Activated naive CD4-positive, alpha-beta T cell treated with anti-CD3 and anti-CD28 coated beads, Interleukin-2, amount 10 ng/mL, durations not matched to agents 7 days and 5 days (primary cell): ENCODE results near the gene PALB2.

ENCODE experiments used
- CTCF ChIA-PET: fragments of 350-600 bp; sonication (Branson Sonifier 250); formaldehyde crosslinking; loops from one replicate; lab custom pipeline; 2021; ENCODE audit warnings: antibody characterized with exemption; lab: Charles Lee
- DNase-seq: peaks from one replicate; pipeline ENCODE4 v3.0.0-alpha.2; 2020
- H3K27ac Mint-ChIP-seq: one replicate; pipeline ENCODE4 v1.8.0; 2021; ENCODE audit warnings: mild to moderate bottlenecking, moderate library complexity, mixed read lengths
- H3K27me3 Mint-ChIP-seq: one replicate; pipeline ENCODE4 v1.8.0; 2021; ENCODE audit warnings: mild to moderate bottlenecking, mixed read lengths
- H3K36me3 Mint-ChIP-seq: one replicate; pipeline ENCODE4 v1.8.0; 2021; ENCODE audit warnings: mixed read lengths
- H3K4me1 Mint-ChIP-seq: one replicate; pipeline ENCODE4 v1.8.0; 2021; ENCODE audit warnings: mixed read lengths
- H3K4me3 Mint-ChIP-seq: one replicate; pipeline ENCODE4 v1.8.0; 2021; ENCODE audit warnings: mild to moderate bottlenecking, moderate library complexity, mixed read lengths
- H3K9me3 Mint-ChIP-seq: one replicate; pipeline ENCODE4 v1.8.0; 2021; ENCODE audit warnings: mixed read lengths

PALB2 gene

DNA sequence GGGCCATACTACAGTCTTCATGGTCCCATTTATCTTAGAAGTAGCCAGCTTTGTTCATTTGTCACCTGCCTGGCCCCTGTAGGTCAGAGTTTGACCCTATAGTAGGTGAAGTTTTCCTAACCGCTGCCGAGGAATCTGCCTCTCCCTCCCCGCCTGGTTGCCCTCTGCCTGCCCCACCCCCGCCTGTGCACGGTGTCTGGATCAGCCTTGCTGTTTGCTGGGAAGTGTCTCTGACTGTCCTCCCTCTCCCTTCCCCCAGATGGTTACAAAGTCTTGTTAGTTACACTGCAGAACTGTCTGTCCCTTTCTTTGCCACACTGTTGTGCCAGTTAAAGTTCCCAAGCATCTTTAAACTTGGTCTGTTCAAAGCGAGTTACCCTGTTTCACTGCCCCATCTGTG lies 77.9 kb downstream of the PALB2 start:
- H3K27ac Mint-ChIP-seq: no peak overlapping the region
- H3K4me3 Mint-ChIP-seq: no peak overlapping the region
- no peaks in the 10 kb centered on the region for H3K27me3 Mint-ChIP-seq
- no peak for DNase-seq
- no peaks in the 10 kb centered on the region for H3K9me3 Mint-ChIP-seq
- H3K36me3 Mint-ChIP-seq: peaks cover 46% of the 10 kb centered on the region
- peaks cover 23% of the 10 kb centered on the region for H3K4me1 Mint-ChIP-seq
- CTCF ChIA-PET: no interaction called here

DNA sequence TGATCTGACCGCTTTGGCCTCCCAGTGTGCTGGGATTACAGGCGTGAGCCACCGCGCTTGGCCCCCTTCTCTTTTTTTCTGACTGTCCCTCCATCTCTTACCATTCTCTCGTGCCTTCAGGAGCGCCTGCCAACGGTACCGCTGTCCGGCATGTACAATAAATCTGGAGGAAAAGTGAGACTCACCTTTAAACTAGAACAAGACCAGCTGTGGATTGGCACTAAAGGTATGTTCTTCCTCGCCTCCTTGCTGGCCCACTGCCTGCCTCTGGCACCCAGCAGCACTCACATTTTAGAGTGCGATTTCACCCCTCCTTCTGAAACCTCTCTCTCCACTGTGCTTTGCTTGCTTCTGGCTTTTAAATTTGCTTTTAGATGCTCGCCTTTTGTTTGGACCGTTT lies 78.6 kb downstream of the PALB2 start:
- CTCF ChIA-PET: no interaction called here
- H3K27ac Mint-ChIP-seq: no peak overlapping the region

DNA sequence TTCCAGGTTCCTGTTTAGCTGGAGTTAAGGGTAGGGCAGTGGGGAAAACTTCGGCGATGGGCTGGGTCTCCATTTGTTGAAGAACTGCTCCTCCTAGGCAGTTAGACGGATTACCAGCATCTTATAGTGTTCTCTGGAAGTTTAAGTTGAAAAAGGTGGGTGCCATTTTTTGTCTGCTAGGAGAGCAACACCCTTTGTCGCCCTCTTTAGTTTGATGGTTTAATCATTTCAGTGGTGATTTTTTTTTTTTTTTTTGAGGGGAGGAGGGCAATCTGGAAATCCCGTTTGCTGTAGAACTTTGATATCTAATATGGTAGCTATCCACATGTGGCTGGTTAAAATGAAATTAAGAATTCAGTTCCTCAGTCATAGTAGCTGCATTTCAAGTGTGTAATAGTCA lies 79.5 kb downstream of the PALB2 start:
- CTCF ChIA-PET: interaction anchor here (0.6 to 0.7 kb wide), 2 partner anchors 112 to 378 kb away, joined by 3 read pairs; no protein-coding TSS in a partner anchor
- Mint-ChIP-seq H3K36me3 (peaks cover 41% of the 10 kb centered on the region), H3K27ac (no peak overlapping the region)

More for the DNA sequence above, 78.6 kb downstream of the PALB2 start:
- Mint-ChIP-seq H3K4me1 (peaks cover 23% of the 10 kb centered on the region), H3K27me3 (no peaks in the 10 kb centered on the region), H3K36me3 (peaks cover 43% of the 10 kb centered on the region), H3K9me3 (no peaks in the 10 kb centered on the region), H3K4me3 (no peak overlapping the region)
- DNase-seq: no peak

DNA sequence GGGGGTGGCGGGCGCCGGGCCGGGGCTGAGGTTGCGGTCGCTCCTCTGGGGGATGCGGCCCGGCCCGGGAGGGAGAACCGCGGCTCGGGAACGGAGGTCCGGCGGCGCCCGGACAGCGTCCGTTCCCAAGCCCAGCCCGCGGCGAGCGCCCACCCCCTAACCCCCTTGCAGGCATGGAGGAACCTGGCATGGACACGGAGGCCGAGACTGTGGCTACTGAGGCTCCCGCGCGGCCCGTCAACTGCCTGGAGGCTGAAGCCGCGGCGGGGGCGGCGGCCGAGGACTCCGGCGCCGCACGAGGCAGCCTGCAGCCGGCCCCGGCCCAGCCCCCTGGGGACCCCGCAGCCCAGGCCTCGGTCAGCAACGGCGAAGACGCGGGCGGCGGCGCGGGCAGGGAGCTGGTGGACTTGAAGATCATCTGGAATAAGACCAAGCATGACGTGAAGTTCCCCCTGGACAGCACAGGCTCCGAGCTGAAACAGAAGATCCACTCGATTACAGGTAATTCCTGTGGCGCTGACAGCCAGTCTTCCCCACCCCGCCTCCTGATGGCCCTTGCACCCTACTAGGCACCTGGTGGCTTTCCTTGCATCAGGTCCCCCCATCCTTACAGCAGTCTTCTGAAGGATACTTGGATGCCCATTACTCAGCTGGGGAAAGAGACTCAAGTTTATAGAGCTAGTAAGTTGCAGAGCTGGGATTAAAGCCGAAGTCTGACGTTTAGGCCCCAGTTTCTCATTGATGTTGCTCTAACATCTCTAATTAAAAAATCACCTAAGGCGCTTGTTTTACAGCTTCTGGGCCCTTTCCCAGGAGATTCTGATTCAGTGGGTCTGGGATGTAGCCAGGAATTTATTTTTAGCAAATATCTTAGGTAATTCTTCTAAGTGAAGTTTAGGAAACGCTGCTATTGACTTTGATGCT lies 83.1 kb downstream of the PALB2 start:
- Mint-ChIP-seq H3K4me1 (peaks cover 41% of the 10 kb centered on the region), H3K27ac (peak overlapping the region; percentile 92), H3K4me3 (peak overlapping the region; percentile 94), H3K27me3 (no peaks in the 10 kb centered on the region), H3K9me3 (no peaks in the 10 kb centered on the region), H3K36me3 (peaks cover 21% of the 10 kb centered on the region)
- DNase-seq: no peak
- CTCF ChIA-PET: interaction anchor here (0.7 to 1.6 kb wide), 7 partner anchors 13 to 138 kb away, joined by 3 to 9 read pairs (median 4); partner anchors contain the start of gene NDUFAB1

More for the DNA sequence above, 79.5 kb downstream of the PALB2 start:
- Mint-ChIP-seq H3K9me3 (no peaks in the 10 kb centered on the region), H3K4me3 (no peak overlapping the region), H3K4me1 (peaks cover 28% of the 10 kb centered on the region), H3K27me3 (no peaks in the 10 kb centered on the region)
- DNase-seq: no peak

- Mint-ChIP-seq H3K27ac (peak within 1 kb of the TSS; percentile 92), H3K4me1 (peaks cover 41% of the 10 kb centered on the region), H3K4me3 (peak within 1 kb of the TSS; percentile 94), H3K27me3 (no peaks in the 10 kb centered on the region), H3K9me3 (no peaks in the 10 kb centered on the region), H3K36me3 (peaks cover 13% of the 10 kb centered on the region)
- DNase-seq: peak; percentile 97
- CTCF ChIA-PET: interaction anchor here (0.7 to 1.6 kb wide), 6 partner anchors 13 to 139 kb away, joined by 3 to 9 read pairs (median 4); partner anchors contain the start of gene NDUFAB1
These were observed 84.0 kb downstream of the PALB2 start, which contains the start of the genes EARS2 and UBFD1 for GRCh38 chr16:23556881-23557778. Gene EARS2 (minus strand): TSS chr16:23557350. CDS start chr16:23557343, 7 bp downstream. Gene UBFD1 (plus strand): TSS chr16:23557727. CDS start chr16:23557743, 16 bp downstream.

GRCh38 chr16:23554536-23554935 lies 86.6 kb downstream of the PALB2 start:
- Mint-ChIP-seq H3K4me3 (no peak overlapping the region), H3K36me3 (peaks cover 16% of the 10 kb centered on the region), H3K27me3 (no peaks in the 10 kb centered on the region), H3K27ac (no peak overlapping the region), H3K9me3 (no peaks in the 10 kb centered on the region), H3K4me1 (peaks cover 32% of the 10 kb centered on the region)
- CTCF ChIA-PET: no interaction called here
- no peak for DNase-seq
